IPS-NIHi7 (cell line): ENCODE data around the gene PRSS2.
A peak's percentile ranks its signal among the peaks of the same experiment; 100 is the strongest.
"Not testable (repeated sequence)": the region's sequence is repeated elsewhere in the genome, so short reads cannot be mapped to it uniquely, and the experiment has no call there.

Experiments
- DNase-seq: peaks from one replicate; pipeline ENCODE4 v3.0.0; 2012; ENCODE audit warnings: mixed read lengths; ENCODE audit errors: extremely low spot score

The PRSS2 gene

GRCh38 chr7:142770661-142771352, at the start of gene PRSS2:
Gene PRSS2, plus strand, starts transcription at chr7:142770970. Its CDS starts 13 bp downstream, at chr7:142770983.
- DNase-seq: no peak

- DNase-seq: no peak
Measured at GRCh38 chr7:142720986-142721385, 49.8 kb upstream of the PRSS2 start.

DNA sequence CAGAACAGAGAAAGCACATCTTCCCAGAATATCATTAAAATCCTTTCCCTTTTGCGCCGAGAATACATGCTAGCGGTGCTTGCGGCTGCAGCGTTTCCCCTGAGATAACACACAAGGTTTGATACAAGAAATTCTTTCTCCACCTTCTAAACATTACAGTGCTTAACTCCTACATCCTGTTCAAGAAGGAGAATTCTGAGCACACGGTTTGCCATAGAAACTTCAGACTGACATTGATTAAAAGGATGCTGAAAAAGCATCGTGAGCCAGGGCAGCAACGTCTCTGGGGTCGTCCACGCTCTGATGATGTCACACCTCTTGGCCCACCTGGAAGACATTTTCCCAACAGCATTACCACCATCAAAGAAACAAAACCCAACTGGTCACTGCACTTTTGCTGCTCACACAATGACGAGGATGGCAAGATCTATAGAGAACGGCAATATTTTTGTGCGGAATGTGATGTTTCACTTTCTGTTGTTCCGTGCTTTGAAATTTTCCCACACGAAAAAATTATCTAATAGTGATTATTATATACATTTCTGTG, 48.4 kb upstream of the PRSS2 start:
- DNase-seq: no peak

DNA sequence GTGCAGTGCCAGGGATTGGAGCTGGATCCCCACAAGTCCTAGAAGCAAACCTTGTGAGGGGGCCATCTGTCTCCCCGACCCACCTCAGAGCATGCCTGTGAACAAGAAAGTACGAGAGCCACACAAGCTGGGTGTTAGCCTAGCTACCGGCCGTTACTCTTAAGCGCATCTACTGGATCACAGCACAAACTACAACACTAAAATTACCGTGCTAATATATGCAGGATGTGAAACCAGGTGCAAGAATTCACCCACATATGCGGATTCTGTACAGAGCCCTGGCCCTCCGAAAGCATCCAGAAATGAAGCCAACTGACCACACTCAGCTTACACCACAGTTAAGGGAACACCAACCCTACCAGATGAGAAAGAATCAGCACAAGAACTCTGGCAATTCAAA, 37.5 kb upstream of the PRSS2 start:
- DNase-seq: no peak

DNA sequence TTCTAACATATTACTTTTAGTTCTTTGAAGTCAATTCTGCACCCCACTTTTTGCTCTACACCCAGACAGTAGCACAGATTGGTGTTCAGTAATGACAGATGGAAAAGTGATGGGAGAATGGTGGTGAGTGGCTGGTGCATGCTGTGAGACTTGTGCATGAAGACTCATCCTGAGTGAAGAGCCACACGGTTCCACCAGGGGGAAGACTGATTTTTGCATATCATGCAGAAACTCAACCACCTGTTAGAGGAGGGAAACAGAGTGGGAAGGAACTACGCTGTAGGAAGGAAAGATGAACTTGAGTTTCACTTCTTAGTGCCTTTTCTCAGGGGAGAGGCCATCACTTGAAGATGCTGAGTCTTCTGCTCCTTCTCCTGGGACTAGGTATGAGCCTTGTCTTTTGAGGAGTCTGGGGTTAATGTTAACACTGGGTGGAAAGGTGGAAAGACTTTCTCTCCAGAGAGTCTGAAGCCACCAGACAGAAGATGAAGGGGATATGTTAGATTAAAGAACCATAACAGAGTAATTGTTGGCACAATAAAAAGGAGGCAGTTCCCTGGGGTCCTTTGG, 30.8 kb upstream of the PRSS2 start:
- no peak for DNase-seq

DNA sequence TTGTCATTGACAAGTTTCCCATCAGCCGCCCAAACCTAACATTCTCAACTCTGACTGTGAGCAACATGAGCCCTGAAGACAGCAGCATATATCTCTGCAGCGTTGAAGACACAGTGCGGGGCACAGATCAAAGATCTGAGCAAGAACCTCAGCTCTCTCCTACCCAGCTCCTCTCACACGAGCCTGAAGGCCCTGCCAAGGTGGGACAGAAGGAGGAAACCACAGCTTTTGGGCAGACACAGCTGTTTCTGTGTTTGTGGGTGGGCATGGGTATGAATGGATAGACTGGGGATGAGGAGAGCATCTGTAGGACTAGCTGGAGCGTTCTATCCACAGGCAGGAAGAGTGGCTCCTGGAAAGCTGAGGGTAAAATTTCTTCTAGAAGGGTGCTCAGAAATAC, 30.0 kb upstream of the PRSS2 start:
- DNase-seq: no peak

- not testable (repeated sequence) for DNase-seq
Measured at GRCh38 chr7:142741932-142742331, 28.8 kb upstream of the PRSS2 start.

DNA sequence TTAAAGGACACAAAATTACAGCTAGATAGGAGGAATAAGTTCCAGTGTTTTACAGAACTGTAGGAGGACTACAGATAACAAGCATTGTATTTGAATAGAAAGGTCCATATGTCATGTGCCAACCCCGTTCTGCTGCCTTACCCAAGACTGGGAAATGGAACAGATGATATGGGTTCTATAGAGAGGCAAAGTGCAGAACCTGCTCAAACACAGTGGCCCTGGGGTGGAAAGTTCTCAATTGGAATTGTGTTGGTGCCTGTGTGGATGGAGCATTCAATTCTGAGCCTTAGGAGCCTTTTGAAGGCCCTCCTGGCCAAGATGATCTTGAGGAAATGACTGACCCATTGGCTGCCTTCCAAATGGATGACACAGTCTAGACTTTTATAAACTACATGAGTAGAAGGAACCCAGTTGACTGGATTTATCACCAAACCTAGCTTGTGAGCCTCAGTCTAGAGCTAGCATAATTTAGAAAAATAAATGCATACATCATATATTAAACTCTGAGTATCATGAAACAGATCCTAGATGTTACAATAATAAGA, 25.6 kb upstream of the PRSS2 start:
- DNase-seq: no peak

DNA sequence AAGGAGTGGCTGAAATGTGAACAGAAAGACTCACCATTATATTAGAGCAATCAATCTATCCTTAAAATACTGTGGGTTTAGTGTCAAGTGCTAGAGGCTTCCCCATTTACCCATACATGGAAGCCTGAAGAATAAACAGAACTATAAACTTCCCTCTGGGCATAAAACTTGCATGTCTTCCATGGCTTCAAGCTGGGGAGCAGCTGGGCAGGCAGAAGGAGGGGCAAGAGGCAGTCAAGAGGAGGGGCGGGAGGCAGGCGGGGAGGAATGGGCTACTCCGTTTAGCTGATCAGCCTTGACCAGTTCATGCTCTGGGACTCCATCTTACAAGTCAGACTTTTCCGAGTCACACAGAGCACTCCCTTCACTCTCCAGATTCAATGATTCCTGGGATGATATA, 25.0 kb upstream of the PRSS2 start:
- DNase-seq: no peak

- DNase-seq: no peak
Measured at GRCh38 chr7:142746264-142746663, 24.5 kb upstream of the PRSS2 start.

GRCh38 chr7:142748410-142748809, 22.4 kb upstream of the PRSS2 start:
- not testable (repeated sequence) for DNase-seq

- peak; percentile 18 for DNase-seq
Measured at GRCh38 chr7:142749218-142749993, 21.4 kb upstream of the PRSS2 start, which contains the start of gene PRSS1. Gene PRSS1, plus strand, starts transcription at chr7:142749472. Its CDS starts 13 bp downstream, at chr7:142749485.

DNA sequence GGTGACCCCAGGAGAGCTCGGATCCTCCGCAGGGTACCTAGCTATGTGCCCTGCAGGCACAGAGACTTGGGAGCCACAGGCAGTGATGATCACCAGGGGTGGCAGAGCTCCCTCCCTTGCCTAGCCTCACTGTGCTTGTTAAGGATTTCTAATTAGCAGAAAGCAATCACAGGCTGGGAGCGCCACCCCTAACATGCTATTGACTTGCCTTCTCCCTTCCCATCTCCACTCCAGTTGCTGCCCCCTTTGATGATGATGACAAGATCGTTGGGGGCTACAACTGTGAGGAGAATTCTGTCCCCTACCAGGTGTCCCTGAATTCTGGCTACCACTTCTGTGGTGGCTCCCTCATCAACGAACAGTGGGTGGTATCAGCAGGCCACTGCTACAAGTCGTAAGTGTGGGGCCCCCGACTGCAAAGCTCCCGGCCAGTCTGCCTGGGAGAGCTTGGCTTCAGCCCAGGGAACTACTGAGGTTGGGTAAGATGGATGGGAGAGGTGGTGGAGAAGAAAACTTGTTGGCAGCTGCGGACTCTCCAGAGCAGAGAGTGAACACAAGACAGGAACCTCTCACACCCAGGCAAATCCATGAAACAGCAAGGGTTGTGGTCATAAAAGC, 20.3 kb upstream of the PRSS2 start:
- DNase-seq: no peak

DNA sequence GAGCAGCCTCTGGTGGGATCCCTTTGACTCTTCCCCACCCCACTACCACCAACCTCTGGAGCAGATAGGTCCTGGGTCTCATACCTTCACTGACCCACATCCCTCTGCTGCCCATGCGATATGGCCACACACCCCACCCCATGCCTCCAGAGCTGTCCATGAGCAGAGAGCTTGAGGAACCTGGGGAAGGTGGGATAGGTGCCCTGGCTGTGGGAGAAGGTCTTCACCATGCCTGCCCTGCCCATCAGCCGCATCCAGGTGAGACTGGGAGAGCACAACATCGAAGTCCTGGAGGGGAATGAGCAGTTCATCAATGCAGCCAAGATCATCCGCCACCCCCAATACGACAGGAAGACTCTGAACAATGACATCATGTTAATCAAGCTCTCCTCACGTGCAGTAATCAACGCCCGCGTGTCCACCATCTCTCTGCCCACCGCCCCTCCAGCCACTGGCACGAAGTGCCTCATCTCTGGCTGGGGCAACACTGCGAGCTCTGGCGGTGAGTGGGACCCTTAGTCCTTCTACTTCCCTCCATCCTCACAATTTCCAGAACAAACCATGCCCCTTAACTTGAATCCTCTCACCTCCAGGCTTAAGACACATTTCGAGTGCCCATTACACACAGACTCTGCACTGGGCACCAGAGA, 19.1 kb upstream of the PRSS2 start:
- not testable (repeated sequence) for DNase-seq

GRCh38 chr7:142752376-142753225, 18.2 kb upstream of the PRSS2 start:
- DNase-seq: no peak

DNA sequence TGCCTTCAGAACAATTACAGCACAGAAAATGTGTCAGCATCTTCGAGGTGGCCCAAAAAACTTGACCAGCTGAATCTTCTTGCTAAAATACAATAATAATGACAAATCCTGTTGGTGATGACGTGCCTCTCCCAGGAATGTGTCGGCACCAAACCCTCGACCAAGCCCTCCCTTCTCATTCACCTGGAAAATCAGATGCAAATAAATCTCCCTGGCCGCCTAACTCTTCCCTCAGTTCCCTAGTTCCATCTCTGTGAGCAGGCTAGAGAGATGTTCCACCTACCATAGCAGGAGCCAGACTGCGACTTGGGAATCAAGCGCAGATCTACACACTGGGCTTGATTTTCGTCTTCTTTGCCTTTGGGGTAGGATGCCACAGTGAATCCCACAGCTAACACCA, 17.4 kb upstream of the PRSS2 start:
- no peak for DNase-seq

- DNase-seq: not testable (repeated sequence)
Measured at GRCh38 chr7:142753925-142754491, 16.8 kb upstream of the PRSS2 start.

DNA sequence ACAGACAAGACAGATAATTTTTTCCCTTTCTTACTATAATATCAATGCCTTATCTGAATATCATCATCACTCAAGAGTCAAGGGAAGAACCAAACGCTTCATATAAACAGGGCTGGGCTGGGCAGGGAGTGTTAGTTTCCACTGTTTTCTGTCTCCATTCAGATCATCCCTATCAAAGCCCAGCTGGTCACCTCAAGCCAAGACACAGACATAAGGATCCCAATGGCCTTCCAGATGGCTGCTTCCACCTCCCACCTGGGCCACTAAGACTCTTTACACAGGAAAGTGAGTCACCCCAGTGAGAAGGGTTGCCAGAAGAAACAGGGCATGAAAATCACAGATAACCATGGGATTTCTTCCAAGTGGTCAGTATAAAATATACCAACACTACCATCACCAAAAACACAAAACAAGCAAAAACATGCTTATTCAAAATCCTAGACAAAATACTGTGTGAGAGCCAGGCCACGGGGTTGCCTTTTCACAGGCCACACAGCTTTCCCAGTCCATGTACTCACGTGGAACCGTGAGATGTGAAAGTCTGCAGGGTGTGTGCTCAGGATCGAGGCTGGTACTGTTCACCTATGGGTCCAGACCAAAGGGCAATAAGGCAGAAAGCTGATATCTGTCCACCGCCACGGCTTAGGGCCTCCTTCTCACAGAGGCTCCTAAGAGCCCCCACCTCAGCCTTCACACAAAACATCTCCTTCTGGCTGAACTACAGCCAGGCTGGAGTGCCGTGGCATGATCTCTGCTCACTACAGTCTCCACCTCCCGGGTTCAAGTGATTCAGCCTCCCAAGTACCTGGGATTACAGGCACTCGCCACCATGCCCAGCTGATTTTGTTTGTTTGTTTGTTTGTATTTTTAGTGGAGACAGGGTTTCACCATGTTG, 15.8 kb upstream of the PRSS2 start:
- DNase-seq: no peak

DNA sequence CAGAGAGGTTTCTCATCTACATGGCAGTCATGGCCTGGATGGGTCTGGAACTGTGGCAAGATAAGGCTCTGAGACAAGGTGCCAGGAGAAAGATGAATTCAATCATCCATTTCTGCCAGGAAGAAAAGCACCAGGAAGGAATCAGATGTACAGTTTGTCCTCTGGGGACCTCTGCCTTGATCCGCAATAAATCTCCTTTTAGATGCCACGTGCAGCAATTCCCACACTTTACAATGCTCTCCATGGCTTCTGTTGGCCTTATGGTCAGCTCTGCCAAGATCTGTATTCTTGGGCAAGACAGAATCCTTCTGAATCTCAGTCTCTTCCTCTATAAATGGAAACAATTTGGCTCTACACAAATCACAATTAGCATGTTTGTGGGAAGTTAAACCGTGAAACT, 12.5 kb upstream of the PRSS2 start:
- DNase-seq: not testable (repeated sequence)
